ENCODE results near the gene NHP2.
A peak's percentile ranks its signal among the peaks of the same experiment; 100 is the strongest.
"Not testable (repeated sequence)": the region's sequence is repeated elsewhere in the genome, so short reads cannot be mapped to it uniquely, and the experiment has no call there.

Gene NHP2

DNA sequence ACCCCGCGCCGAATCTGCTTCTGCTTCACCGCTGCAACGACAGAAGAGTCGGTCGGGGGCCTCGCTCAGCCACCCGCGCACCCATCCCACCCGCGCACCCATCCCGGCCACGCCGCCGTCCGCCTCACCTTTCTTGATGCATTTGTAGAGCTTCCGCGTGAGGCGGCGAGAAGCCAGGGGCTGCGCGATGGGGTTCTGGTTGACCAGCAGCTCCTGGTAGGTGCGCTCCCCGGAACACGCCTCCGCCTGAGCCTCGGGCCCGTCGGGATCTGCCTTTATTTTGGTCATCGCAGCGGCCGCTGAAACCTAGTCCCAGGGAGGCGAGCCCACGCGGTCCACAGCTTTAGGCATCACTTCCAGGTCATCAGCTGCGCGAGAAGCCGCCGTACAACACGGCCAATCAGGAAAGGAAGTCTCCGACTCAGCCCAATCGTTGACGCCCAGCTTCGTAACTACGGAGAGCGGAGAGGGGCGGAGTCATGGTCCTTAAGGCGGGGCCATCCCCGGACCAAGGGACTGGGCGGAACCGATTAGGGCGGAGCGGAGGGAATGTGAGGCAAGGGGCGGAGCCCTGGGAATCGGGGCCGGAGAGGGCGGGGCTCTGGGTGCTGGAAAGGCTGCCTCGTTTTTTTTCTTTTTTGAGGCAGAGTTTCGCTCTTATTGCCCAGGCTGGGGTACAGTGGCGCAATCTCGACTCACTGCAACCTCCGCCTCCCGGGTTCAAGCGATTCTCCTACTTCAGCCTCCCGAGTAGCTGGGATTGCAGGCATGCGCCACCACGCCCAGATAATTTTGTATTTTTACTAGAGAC, at the start of gene NHP2:
TSS of gene NHP2 (minus strand) at position 356 of the 811 bp plus-strand sequence. CDS start at position 288, 68 bp downstream.
- H3K4me3 ChIP-seq (ENCODE audit: low read length): peak within 1 kb of the TSS; percentile 94
- TF ChIP-seq ZNF274 (IDR thresholded peaks at IDR 0.05; ENCODE audit: low read depth, low read length): no peak

DNA sequence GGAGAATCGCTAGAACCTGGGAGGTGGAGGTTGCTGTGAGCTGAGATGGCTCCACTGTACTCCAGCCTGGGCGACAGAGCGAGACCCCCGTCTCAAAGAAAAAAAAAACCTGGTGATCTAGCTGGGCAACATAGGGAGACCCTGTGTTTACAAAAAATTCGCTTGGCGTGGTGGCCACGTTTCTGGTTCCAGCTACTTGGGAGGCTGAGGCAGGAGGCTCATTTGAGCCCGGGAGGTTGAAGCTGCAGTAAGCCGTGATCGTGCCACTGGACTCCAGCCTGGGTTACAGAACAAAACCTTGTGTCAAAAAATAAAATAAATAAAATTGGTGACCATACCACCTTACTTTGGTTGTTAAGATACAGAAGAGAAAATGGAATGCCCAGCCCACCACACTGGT, 48.9 kb upstream of the NHP2 start:
- TF ChIP-seq ZNF274 (IDR thresholded peaks at IDR 0.05; ENCODE audit: low read depth, low read length): no peak
- H3K4me3 ChIP-seq (ENCODE audit: low read length): no peak overlapping the region

GRCh38 chr5:178201927-178202235, 48.2 kb upstream of the NHP2 start:
- no peak for TF ChIP-seq ZNF274 (IDR thresholded peaks at IDR 0.05; ENCODE audit: low read depth, low read length)
- H3K4me3 ChIP-seq (ENCODE audit: low read length): no peak overlapping the region

DNA sequence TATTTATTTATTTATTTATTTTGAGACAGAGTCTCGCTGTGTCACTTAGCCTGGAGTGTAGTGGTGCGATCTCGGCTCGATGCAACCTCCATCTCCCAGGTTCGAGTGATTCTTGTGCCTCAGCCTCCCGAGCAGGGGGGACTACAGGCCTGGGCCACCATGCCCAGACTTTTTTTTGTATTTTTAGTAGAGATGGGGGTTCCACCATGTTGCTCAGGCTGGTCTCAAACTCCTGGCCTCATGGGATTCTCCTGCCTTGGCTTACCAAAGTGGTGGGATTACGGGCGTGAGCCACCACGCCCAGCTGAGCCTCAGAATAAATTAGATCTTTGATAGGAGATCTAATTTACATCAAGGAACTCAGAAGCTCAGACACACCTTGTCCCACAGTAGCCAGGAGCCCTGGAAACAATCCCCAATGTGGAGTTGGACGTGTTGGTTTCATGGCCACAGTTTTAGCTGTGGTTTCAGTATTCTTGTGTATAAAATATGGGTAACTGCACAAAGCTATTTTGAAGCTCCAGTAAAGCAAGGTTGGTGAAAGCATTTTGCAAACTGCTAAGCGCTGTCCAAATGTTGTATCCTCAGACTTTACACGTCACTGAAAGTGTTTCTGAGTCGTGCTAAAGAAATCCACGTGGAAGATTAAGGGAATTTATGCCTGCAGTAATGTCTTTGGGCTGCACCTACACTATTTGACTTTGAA, 47.7 kb upstream of the NHP2 start:
- no peak overlapping the region for H3K4me3 ChIP-seq (ENCODE audit: low read length)
- TF ChIP-seq ZNF274 (IDR thresholded peaks at IDR 0.05; ENCODE audit: low read depth, low read length): no peak

GRCh38 chr5:178199581-178200434, 46.1 kb upstream of the NHP2 start:
- TF ChIP-seq ZNF274 (IDR thresholded peaks at IDR 0.05; ENCODE audit: low read depth, low read length): no peak
- no peak overlapping the region for H3K4me3 ChIP-seq (ENCODE audit: low read length)

DNA sequence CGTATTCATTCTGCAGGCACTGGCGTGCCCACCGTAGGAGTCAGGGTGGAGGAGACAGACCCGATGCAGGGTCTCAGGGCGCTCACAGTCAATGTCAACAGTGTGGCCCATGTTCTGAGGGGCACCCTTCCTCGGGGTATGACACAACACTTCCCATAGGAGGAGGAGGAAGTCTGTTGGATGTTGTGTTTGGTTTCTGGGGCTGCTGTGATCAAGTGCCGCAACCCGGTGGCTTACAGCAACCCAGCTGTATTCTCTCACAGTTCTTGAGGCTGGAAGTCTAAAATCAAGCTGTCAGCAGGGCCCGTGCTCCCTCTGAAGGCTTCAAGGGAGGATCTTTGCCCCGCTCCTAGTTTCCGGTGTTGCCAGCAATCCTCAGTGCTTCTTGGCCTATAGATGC, 45.0 kb upstream of the NHP2 start:
- TF ChIP-seq ZNF274 (IDR thresholded peaks at IDR 0.05; ENCODE audit: low read depth, low read length): no peak
- H3K4me3 ChIP-seq (ENCODE audit: low read length): no peak overlapping the region

- H3K4me3 ChIP-seq (ENCODE audit: low read length): not testable (repeated sequence)
Measured at GRCh38 chr5:178198151-178198550, 44.5 kb upstream of the NHP2 start.

GRCh38 chr5:178196986-178197385, 43.3 kb upstream of the NHP2 start:
- no peak for TF ChIP-seq ZNF274 (IDR thresholded peaks at IDR 0.05; ENCODE audit: low read depth, low read length)
- H3K4me3 ChIP-seq (ENCODE audit: low read length): no peak overlapping the region

DNA sequence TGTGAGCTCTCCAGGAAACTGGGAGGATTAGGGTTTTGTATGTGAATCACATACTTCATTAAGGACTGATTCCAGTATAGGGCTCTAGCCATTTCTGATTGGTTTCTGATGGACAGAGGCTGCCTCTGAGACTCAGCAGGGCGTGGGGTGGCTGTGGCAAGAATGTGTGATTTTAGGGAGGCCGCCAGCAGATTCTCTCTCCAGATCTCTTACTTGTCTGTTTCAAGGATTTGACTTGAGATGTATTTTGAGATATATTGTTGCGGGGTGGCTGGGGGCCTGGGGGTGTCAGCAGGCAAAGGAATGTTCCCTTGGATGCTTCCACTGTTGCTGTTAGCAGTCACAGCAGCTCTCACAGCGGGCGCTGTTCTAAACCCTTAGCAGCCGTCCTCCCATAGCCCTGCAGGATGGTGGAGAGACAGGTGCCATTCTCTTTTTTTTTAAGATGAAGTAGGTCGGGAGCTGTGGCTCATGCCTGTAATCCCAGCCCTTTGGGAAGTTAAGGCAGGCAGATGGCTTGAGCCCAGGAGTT, 42.7 kb upstream of the NHP2 start:
- no peak overlapping the region for H3K4me3 ChIP-seq (ENCODE audit: low read length)
- TF ChIP-seq ZNF274 (IDR thresholded peaks at IDR 0.05; ENCODE audit: low read depth, low read length): no peak

GRCh38 chr5:178194026-178194425, 40.3 kb upstream of the NHP2 start:
- TF ChIP-seq ZNF274 (IDR thresholded peaks at IDR 0.05; ENCODE audit: low read depth, low read length): no peak
- H3K4me3 ChIP-seq (ENCODE audit: low read length): no peak overlapping the region

DNA sequence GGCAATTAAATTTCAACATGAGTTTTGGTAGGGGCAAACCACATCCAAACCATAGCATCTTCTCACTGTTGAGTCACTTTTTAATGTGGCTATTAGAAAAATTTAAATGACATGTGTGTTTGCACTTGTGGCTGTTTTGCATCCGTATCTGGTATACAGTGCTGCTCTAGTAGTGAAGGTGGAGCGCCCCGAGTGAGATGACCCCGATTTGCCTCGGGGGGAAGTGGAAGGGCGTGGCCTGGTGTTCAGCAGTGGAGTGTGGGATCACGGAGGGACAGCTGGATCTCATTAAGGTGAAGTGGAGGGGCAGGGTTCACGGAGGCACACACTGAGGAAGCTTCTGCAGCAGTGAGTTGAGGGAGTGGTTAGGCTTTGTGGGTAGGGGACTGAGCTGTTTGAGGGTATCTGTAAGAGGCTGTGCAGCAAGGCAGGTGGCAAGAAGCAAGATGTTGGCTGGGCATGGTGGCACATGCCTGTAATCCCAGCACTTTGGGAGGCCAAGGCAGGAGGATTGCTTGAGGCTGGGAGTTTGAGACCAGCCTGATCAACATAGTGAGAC, 39.6 kb upstream of the NHP2 start:
- no peak overlapping the region for H3K4me3 ChIP-seq (ENCODE audit: low read length)
- TF ChIP-seq ZNF274 (IDR thresholded peaks at IDR 0.05; ENCODE audit: low read depth, low read length): no peak

DNA sequence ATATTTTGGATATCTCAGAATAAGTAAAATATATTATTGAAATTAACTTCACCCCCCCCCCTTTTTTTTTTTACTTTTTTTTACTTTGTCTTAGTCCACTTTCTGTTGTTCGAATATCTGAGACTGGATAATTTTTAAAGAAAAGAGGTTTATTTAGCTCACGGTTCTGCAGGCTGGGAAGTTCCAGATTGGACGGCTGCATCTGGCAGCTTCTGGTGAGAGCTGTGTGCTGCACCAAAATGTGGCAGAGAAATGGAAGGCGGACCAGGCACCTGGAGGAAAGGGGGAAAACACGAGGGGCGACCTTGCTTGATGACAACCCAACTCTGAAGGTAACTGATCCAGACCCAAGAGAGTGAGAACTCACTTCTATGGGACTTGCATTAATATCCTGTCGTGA, 39.1 kb upstream of the NHP2 start:
- no peak for TF ChIP-seq ZNF274 (IDR thresholded peaks at IDR 0.05; ENCODE audit: low read depth, low read length)
- H3K4me3 ChIP-seq (ENCODE audit: low read length): no peak overlapping the region

GRCh38 chr5:178192244-178192643, 38.6 kb upstream of the NHP2 start:
- TF ChIP-seq ZNF274 (IDR thresholded peaks at IDR 0.05; ENCODE audit: low read depth, low read length): no peak
- H3K4me3 ChIP-seq (ENCODE audit: low read length): no peak overlapping the region

GRCh38 chr5:178191661-178192060, 38.0 kb upstream of the NHP2 start:
- no peak overlapping the region for H3K4me3 ChIP-seq (ENCODE audit: low read length)
- TF ChIP-seq ZNF274 (IDR thresholded peaks at IDR 0.05; ENCODE audit: low read depth, low read length): no peak

Data from GM08714 (cell line).